MCF 10A (cell line): ENCODE results near the gene FMNL2. TPM values are rescaled to one million over a fixed set of nuclear protein-coding genes. Genes with fewer than 3 reads are reported as not detected.

ENCODE experiments used
- BruUV-seq: library from RNA; stranded (reverse); fragments of 400-500 nt; replicated peaks from 2 replicates; lab custom pipeline; 2021; lab: Mats Ljungman, UMichigan
- CTCF ChIA-PET: fragments of 300-600 bp; sonication (Branson Sonifier 250); formaldehyde crosslinking; extraction: SDS; loops from one replicate; lab custom pipeline; 2021; ENCODE audit warnings: antibody characterized with exemption, inconsistent platforms; lab: Yijun Ruan, JAX
- POLR2A ChIA-PET: fragments of 300-600, 350-650 bp; sonication (Branson Sonifier 250); formaldehyde crosslinking; extraction: SDS; loops from one replicate; lab custom pipeline; 2020; ENCODE audit warnings: antibody characterized with exemption, inconsistent platforms; lab: Yijun Ruan, JAX
- DNase-seq: peaks from one replicate; pipeline ENCODE4 v3.0.0-alpha.2; 2018; ENCODE audit not compliant: unreplicated experiment
- H3K27ac Mint-ChIP-seq: one replicate; pipeline ENCODE4 v1.8.0; 2022; ENCODE audit warnings: mild to moderate bottlenecking, low read depth, mixed read lengths; ENCODE audit not compliant: unreplicated experiment
- H3K27me3 Mint-ChIP-seq: one replicate; pipeline ENCODE4 v1.8.0; 2022; ENCODE audit warnings: mixed read lengths; ENCODE audit not compliant: insufficient read depth, unreplicated experiment
- H3K36me3 Mint-ChIP-seq: one replicate; pipeline ENCODE4 v1.8.0; 2022; ENCODE audit warnings: mild to moderate bottlenecking, moderate library complexity, mixed read lengths; ENCODE audit not compliant: insufficient read depth, unreplicated experiment
- H3K4me1 Mint-ChIP-seq: one replicate; pipeline ENCODE4 v1.8.0; 2022; ENCODE audit warnings: mixed read lengths; ENCODE audit not compliant: insufficient read depth, unreplicated experiment
- H3K4me3 Mint-ChIP-seq: one replicate; pipeline ENCODE4 v1.8.0; 2022; ENCODE audit warnings: mild to moderate bottlenecking, moderate library complexity, mixed read lengths; ENCODE audit not compliant: unreplicated experiment
- H3K9me3 Mint-ChIP-seq: one replicate; pipeline ENCODE4 v1.8.0; 2022; ENCODE audit warnings: mixed read lengths; ENCODE audit not compliant: unreplicated experiment
- CTCF ChIP-seq: fragments of 200-600 bp; IDR thresholded peaks from one replicate; pipeline ENCODE4 v1.8.0; 2022; ENCODE audit warnings: antibody characterized with exemption, mild to moderate bottlenecking; ENCODE audit not compliant: unreplicated experiment
- intact Hi-C: fragments of 100-400 bp; cut with micrococcal nuclease; formaldehyde crosslinking; loops from 2 replicates; pipeline ENCODE4 v1.14.1; 2022
- total RNA-seq: library from RNA; stranded (reverse); gene quantifications from 2 replicates; pipeline ENCODE4 v1.2.3, GENCODE V29; 2022

FMNL2 gene
- total RNA-seq, 1 experiment from 2014 or later = 76.5 TPM

- H3K9me3 Mint-ChIP-seq = peaks cover 8% of the 10 kb centered on the region
- intact Hi-C loops = loop anchor here (5.0 kb wide), 1 partner anchor 111 kb away; the partner anchor contains the start of gene FMNL2
- H3K4me3 Mint-ChIP-seq = no peak overlapping the region
- H3K4me1 Mint-ChIP-seq = peaks cover 33% of the 10 kb centered on the region
- TF ChIP-seq CTCF = no peak
- ChIA-PET CTCF (interaction anchor here (0.6 to 1.6 kb wide), 4 partner anchors 15 to 26 kb away, joined by 4 to 6 read pairs (median 4); no protein-coding TSS in a partner anchor), POLR2A (interaction anchor here (1.2 to 5.3 kb wide), 5 partner anchors 9 to 20 kb away, joined by 3 to 58 read pairs (median 4); no protein-coding TSS in a partner anchor)
- H3K27ac Mint-ChIP-seq = peak overlapping the region; percentile 12
- peaks cover 7% of the 10 kb centered on the region for H3K36me3 Mint-ChIP-seq
- DNase-seq = no peak
- no peaks in the 10 kb centered on the region for H3K27me3 Mint-ChIP-seq
- no TSS peak for BruUV-seq
Observed at GRCh38 chr2:152447897-152448296, 112.9 kb downstream of the FMNL2 start.

GRCh38 chr2:152448606-152449005 lies 113.6 kb downstream of the FMNL2 start:
- TF ChIP-seq CTCF = no peak
- no TSS peak for BruUV-seq
- DNase-seq = no peak
- intact Hi-C loops = loop anchor here (5.0 kb wide), 1 partner anchor 111 kb away; the partner anchor contains the start of gene FMNL2
- Mint-ChIP-seq H3K36me3 (peaks cover 7% of the 10 kb centered on the region), H3K4me3 (no peak overlapping the region), H3K4me1 (peaks cover 26% of the 10 kb centered on the region), H3K27me3 (no peaks in the 10 kb centered on the region), H3K9me3 (peaks cover under 1% of the 10 kb centered on the region), H3K27ac (no peak overlapping the region)
- POLR2A ChIA-PET = no interaction called here
- CTCF ChIA-PET = interaction anchor here (0.7 kb wide), 1 partner anchor 360 kb away, joined by 3 read pairs; no protein-coding TSS in a partner anchor

- BruUV-seq = no TSS peak
- POLR2A ChIA-PET = interaction anchor here (1.7 to 1.9 kb wide), 3 partner anchors 10 to 28 kb away, joined by 4 to 8 read pairs (median 6); no protein-coding TSS in a partner anchor
- H3K9me3 Mint-ChIP-seq = no peaks in the 10 kb centered on the region
- DNase-seq = no peak
- H3K27me3 Mint-ChIP-seq = no peaks in the 10 kb centered on the region
- peaks cover 7% of the 10 kb centered on the region for H3K36me3 Mint-ChIP-seq
- no peak overlapping the region for H3K27ac Mint-ChIP-seq
- no peak for TF ChIP-seq CTCF
- CTCF ChIA-PET = interaction anchor here (0.6 to 1.9 kb wide), 3 partner anchors 13 to 259 kb away, joined by 3 to 9 read pairs (median 7); no protein-coding TSS in a partner anchor
- intact Hi-C loops = loop anchor here (5.0 kb wide), 1 partner anchor 112 kb away; the partner anchor contains the start of gene FMNL2
- H3K4me3 Mint-ChIP-seq = no peak overlapping the region
- H3K4me1 Mint-ChIP-seq = peaks cover 19% of the 10 kb centered on the region
Observed at GRCh38 chr2:152449578-152449977, 114.6 kb downstream of the FMNL2 start.

- H3K36me3 Mint-ChIP-seq = peaks cover 7% of the 10 kb centered on the region
- no peak overlapping the region for H3K27ac Mint-ChIP-seq
- no peak for TF ChIP-seq CTCF
- no peak overlapping the region for H3K4me3 Mint-ChIP-seq
- BruUV-seq = no TSS peak
- H3K9me3 Mint-ChIP-seq = no peaks in the 10 kb centered on the region
- peaks cover 25% of the 10 kb centered on the region for H3K4me1 Mint-ChIP-seq
- ChIA-PET CTCF (interaction anchor here (0.6 to 1.9 kb wide), 3 partner anchors 12 to 260 kb away, joined by 3 to 9 read pairs (median 7); no protein-coding TSS in a partner anchor), POLR2A (interaction anchor here (0.5 to 1.9 kb wide), 5 partner anchors 10 to 113 kb away, joined by 3 to 8 read pairs (median 4); no protein-coding TSS in a partner anchor)
- no peaks in the 10 kb centered on the region for H3K27me3 Mint-ChIP-seq
- intact Hi-C loops = no loop called here
- no peak for DNase-seq
Observed at GRCh38 chr2:152450176-152450575, 115.2 kb downstream of the FMNL2 start.
